GM12878 (cell line): ENCODE data around the gene TIMM10B. TPM values are rescaled to one million over a fixed set of nuclear protein-coding genes. Genes with fewer than 3 reads are reported as not detected.
A peak's percentile ranks its signal among the peaks of the same experiment; 100 is the strongest.

Experiments
- ATAC-seq: fragments of 200-7000 bp; cut with Tn5 transposase; 3 replicates; pipeline ENCODE4 v1.9.1; 2020; ENCODE audit warnings: mild to moderate bottlenecking, moderate library complexity
- BruUV-seq: library from RNA; stranded (reverse); fragments of 400-500 nt; replicated peaks from 2 replicates; lab custom pipeline; 2021; lab: Mats Ljungman, UMichigan
- CTCF ChIA-PET: fragments of 300-600 bp; sonication (Branson Sonifier 250); formaldehyde crosslinking; extraction: SDS; loops from one replicate; lab custom pipeline; 2021; ENCODE audit warnings: inconsistent platforms; lab: Yijun Ruan, JAX
- POLR2A ChIA-PET: fragments of 350-600 bp; formaldehyde crosslinking; extraction: SDS; loops from one replicate; lab custom pipeline; 2021; ENCODE audit warnings: inconsistent platforms; lab: Charles Lee
- RAD21 ChIA-PET: fragments of 300-600 bp; sonication (Branson Sonifier 250); formaldehyde crosslinking; loops from one replicate; lab custom pipeline; 2023; ENCODE audit warnings: antibody characterized with exemption; ENCODE audit not compliant: unreplicated experiment; lab: Charles Lee
- SMC1A ChIA-PET: fragments of 300-600 bp; sonication (Branson Sonifier 250); formaldehyde crosslinking; loops from one replicate; lab custom pipeline; 2023; ENCODE audit not compliant: unreplicated experiment, uncharacterized antibody; lab: Charles Lee
- DNase-seq: peaks from one replicate; pipeline ENCODE4 v3.0.0-alpha.2; 2011; ENCODE audit warnings: low read depth, low spot score
- FAIRE-seq: peaks from 3 replicates; lab custom pipeline; 2011; peaks lifted over from hg19 to GRCh38; lab: Jason Lieb, UNC
- H2AFZ ChIP-seq: 2 replicates; pipeline ENCODE4 v1.6.0; 2011; ENCODE audit warnings: low read depth, low read length, control low read depth; ENCODE audit not compliant: control insufficient read depth
- H3K27ac ChIP-seq: 2 replicates; pipeline ENCODE4 v1.5.1; 2011; ENCODE audit warnings: control low read depth; ENCODE audit not compliant: control insufficient read depth, insufficient read depth
- H3K27me3 ChIP-seq, 2 experiments: replicated peaks in 1 of 2; 2 replicates each; pipeline versions ENCODE4 v1.6.0 to v1.6.1; 2011; ENCODE audit warnings: low read length in 1 of 2; ENCODE audit not compliant: control insufficient read depth in 2 of 2, insufficient read depth in 2 of 2
- H3K36me3 ChIP-seq, 2 experiments: 2 replicates each; pipeline ENCODE4 v1.5.1; 2011; ENCODE audit warnings: low read length in 1 of 2; ENCODE audit not compliant: control insufficient read depth in 2 of 2, insufficient read depth in 2 of 2
- H3K4me1 ChIP-seq: 2 replicates; pipeline ENCODE4 v1.6.1; 2011; ENCODE audit warnings: mild to moderate bottlenecking, low read length, moderate library complexity, mixed read lengths; ENCODE audit not compliant: control insufficient read depth, insufficient read depth
- H3K4me2 ChIP-seq: 2 replicates; pipeline ENCODE4 v1.6.0; 2011; ENCODE audit warnings: control low read depth; ENCODE audit not compliant: control insufficient read depth, insufficient read depth
- H3K4me3 ChIP-seq: fragments of 200-600 bp; sonication (generic); 2 replicates; pipeline ENCODE4 v1.5.1; 2016
- H3K79me2 ChIP-seq: 2 replicates; pipeline ENCODE4 v1.6.0; 2011; ENCODE audit warnings: low read length; ENCODE audit not compliant: control insufficient read depth, insufficient read depth
- H3K9ac ChIP-seq: 2 replicates; pipeline ENCODE4 v1.8.0; 2011; ENCODE audit warnings: low read length, control low read depth, mixed read lengths; ENCODE audit not compliant: control insufficient read depth, insufficient read depth
- H3K9me3 ChIP-seq: replicated peaks from 3 replicates; pipeline ENCODE4 v1.5.1; 2011; ENCODE audit warnings: mild to moderate bottlenecking, low read length; ENCODE audit not compliant: control insufficient read depth, insufficient read depth
- H4K20me1 ChIP-seq: 2 replicates; pipeline ENCODE4 v1.6.0; 2011; ENCODE audit not compliant: control insufficient read depth, insufficient read depth
- EP300 ChIP-seq, 2 experiments: fragments of 150-350 bp in 1 of 2; IDR thresholded peaks; 2 replicates each; pipeline ENCODE4 v1.6.1; 2011 to 2012; ENCODE audit warnings: low read depth in 2 of 2, low read length in 2 of 2, borderline replicate concordance in 1 of 2, improper control_type of control experiment in 1 of 2, inconsistent platforms in 1 of 2; ENCODE audit not compliant: control insufficient read depth in 1 of 2
- HDAC2 ChIP-seq: fragments of 200-600 bp; sonication (generic); IDR thresholded peaks from 2 replicates; pipeline ENCODE4 v1.6.1; 2017
- NR2C1 ChIP-seq: fragments of 450-650 bp; IDR thresholded peaks from 2 replicates; pipeline ENCODE4 v1.6.1; 2017; ENCODE audit warnings: antibody characterized with exemption, mild to moderate bottlenecking, moderate library complexity
- SIN3A ChIP-seq: IDR thresholded peaks from 2 replicates; pipeline ENCODE4 v1.6.1; 2012; ENCODE audit warnings: low read depth, low read length, improper control_type of control experiment
- SP1 ChIP-seq: IDR thresholded peaks from one replicate; pipeline ENCODE4 v1.6.1; 2011; ENCODE audit warnings: low read depth, low read length
- WGBS: methylation state at CpG from one replicate; pipeline ENCODE4 v1.1.6; 2016; ENCODE audit warnings: low lambda C conversion rate; ENCODE audit not compliant: insufficient replicate concordance, insufficient coverage; ENCODE audit errors: missing lambda C conversion rate; 5-methylcytosine and 5-hydroxymethylcytosine counted together
- in situ Hi-C: fragments of 300-500 bp; cut with MboI; formaldehyde crosslinking; loops from 9 replicates; pipeline ENCODE4 v1.14.3; 2018; ENCODE audit warnings: mixed read lengths
- intact Hi-C: fragments of 100-400 bp; cut with micrococcal nuclease; formaldehyde crosslinking; loops from one replicate; pipeline ENCODE4 v1.14.2; 2022; ENCODE audit not compliant: unreplicated experiment
- polyA plus RNA-seq, 11 experiments: library from polyadenylated mRNA; depleted of rRNA in 4 of 11; unstranded in 6 of 11; stranded (reverse) in 5 of 11; fragments of >200 nt; fragmentation: Nextera tagmentation in 4 of 11; fragmentation: Illumina TruSeq in 1 of 11; extraction: Ambion mirVana in 4 of 11; extraction: Trizol in 1 of 11; gene quantifications; 1 replicate in 1 of 11; 2 replicates in 10 of 11; pipeline versions ENCODE4 v1.2.1 to v1.2.3, GENCODE V29; 2011 to 2016; ENCODE audit warnings: inconsistent platforms in 2 of 11, missing spikeins in 2 of 11, low read depth in 1 of 11
- total RNA-seq, 4 experiments: library from RNA; depleted of rRNA in 3 of 4; stranded (reverse); fragments of >200 nt in 3 of 4; fragmentation: Illumina TruSeq in 1 of 4; extraction: Trizol in 1 of 4; gene quantifications; 2 replicates each; pipeline versions ENCODE4 v1.2.1 to v1.2.3, GENCODE V29; 2013 to 2021
- TF ChIP-seq, protein P1 (sequence below): IDR thresholded peaks from 2 replicates; pipeline ENCODE4 v1.6.1; 2012; ENCODE audit warnings: improper control_type of control experiment, low read depth, low read length; ENCODE audit not compliant: insufficient replicate concordance
- TF ChIP-seq, protein P2 (sequence below): IDR thresholded peaks from 2 replicates; pipeline ENCODE4 v1.6.1; 2012; ENCODE audit warnings: low read depth, low read length, improper control_type of control experiment

Gene TIMM10B
- total and polyA plus RNA-seq, 10 of the 15 experiments (the other 5 are each of a cell fraction or from before 2014, with no cell fraction given), result 30.3 to 126 (median 53.1) TPM

DNA sequence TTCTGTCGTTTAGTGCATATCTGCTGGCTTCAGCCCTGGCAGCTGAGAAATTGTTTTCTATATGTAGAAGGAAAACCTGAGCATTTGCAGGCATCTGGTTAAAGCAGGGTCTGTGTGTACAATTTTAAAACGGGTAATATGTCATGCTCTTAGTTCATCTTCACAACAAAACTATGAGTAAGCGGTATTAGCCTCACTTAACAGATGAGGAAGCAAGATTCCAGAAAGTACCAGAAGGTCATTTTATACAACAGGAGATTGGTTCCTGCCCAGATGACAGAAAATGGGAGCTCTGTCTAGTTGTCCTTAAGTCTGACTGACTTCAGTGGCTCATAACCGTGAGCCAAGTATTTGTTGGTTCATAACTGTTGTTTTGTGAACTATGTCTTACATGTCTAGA is 1.1 kb downstream of the TIMM10B start:
- no peak for FAIRE-seq
- no peak for DNase-seq
- H3K27me3 ChIP-seq, result no peaks in the 10 kb centered on the region
- ATAC-seq, result no peak
- TF ChIP-seq NR2C1 (no peak), HDAC2 (no peak), SIN3A (no peak)
- ChIA-PET CTCF (interaction anchor here (0.6 to 10.7 kb wide), 12 partner anchors 13 to 266 kb away, joined by 3 to 119 read pairs (median 6); partner anchors contain the start of gene MRPL17), RAD21 (interaction anchor here (1.4 to 1.7 kb wide), 3 partner anchors 10 to 137 kb away, joined by 3 to 13 read pairs (median 6); partner anchors contain the start of gene TPP1), POLR2A (interaction anchor here (0.6 to 2.0 kb wide), 3 partner anchors 13 to 16 kb away, joined by 3 to 26 read pairs (median 9); partner anchors contain the start of gene DNHD1), SMC1A (interaction anchor here (1.1 to 2.9 kb wide), 7 partner anchors 13 to 200 kb away, joined by 3 to 14 read pairs (median 5); partner anchors contain the start of gene MRPL17)
- no TSS peak for BruUV-seq
- H3K4me3 ChIP-seq, result peak overlapping the region; percentile 93
- H3K27ac ChIP-seq, result peak overlapping the region; percentile 80
- H3K79me2 ChIP-seq, result peaks cover 40% of the 10 kb centered on the region
- H3K4me1 ChIP-seq, result peaks cover 19% of the 10 kb centered on the region
- peaks cover 0 to 18% of the 10 kb centered on the region in 2 experiments; a peak in 2 of 4 replicates for H3K36me3 ChIP-seq
- peak overlapping the region; percentile 89 for H3K9ac ChIP-seq
- intact Hi-C loops, result loop anchor here (10.0 kb wide), 2 partner anchors 248 to 1042 kb away; partner anchors contain the start of genes CNGA4 and FHIP1B
- H2AFZ ChIP-seq, result no peak overlapping the region
- no peaks in the 10 kb centered on the region for H3K9me3 ChIP-seq
- H3K4me2 ChIP-seq, result peak overlapping the region; percentile 98
- 80% methylated on average over 4 of the region's 4 CpGs for WGBS
- no peaks in the 10 kb centered on the region for H4K20me1 ChIP-seq
- in situ Hi-C loops, result loop anchor here (5.0 kb wide), 1 partner anchor 125 kb away; no protein-coding TSS in a partner anchor

DNA sequence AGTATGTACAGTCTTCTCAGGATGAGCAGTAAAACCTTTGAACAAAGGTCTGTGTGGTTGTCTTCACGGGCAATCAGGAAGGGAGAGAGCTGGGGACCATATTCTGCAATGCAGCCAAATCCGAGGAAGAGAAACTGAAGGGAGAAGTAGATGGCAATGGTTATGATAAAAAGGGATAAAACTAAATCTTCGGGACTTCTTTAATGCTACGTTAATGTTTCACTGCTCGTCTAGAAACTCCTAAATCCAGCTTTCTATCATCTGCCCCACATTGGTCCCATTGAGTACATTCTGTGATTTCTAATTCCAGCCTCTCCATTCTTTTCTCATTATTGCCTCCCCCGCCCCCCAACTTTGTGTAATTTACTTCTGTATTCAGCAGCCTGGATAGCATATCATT is 1.7 kb downstream of the TIMM10B start:
- H3K4me1 ChIP-seq, result peaks cover 19% of the 10 kb centered on the region
- ChIA-PET POLR2A (interaction anchor here (0.6 kb wide), 1 partner anchor 14 kb away, joined by 3 read pairs; the partner anchor contains the start of gene DNHD1), CTCF (interaction anchor here (0.7 to 10.7 kb wide), 7 partner anchors 23 to 265 kb away, joined by 3 to 119 read pairs (median 10); partner anchors contain the start of gene MRPL17), SMC1A (interaction anchor here (1.1 to 2.9 kb wide), 5 partner anchors 9 to 200 kb away, joined by 3 to 14 read pairs (median 3); partner anchors contain the start of gene MRPL17), RAD21 (no interaction called here)
- in situ Hi-C loops (loop anchor here (5.0 kb wide), 1 partner anchor 124 kb away; no protein-coding TSS in a partner anchor), intact Hi-C loops (loop anchor here (10.0 kb wide), 2 partner anchors 248 to 1042 kb away; partner anchors contain the start of genes CNGA4 and FHIP1B)
- peaks cover 0 to 16% of the 10 kb centered on the region in 2 experiments; a peak in 2 of 4 replicates for H3K36me3 ChIP-seq
- no TSS peak for BruUV-seq
- H3K9me3 ChIP-seq, result no peaks in the 10 kb centered on the region
- no peaks in the 10 kb centered on the region for H4K20me1 ChIP-seq
- 95% methylated on average over 6 of the region's 6 CpGs for WGBS
- no peak for ATAC-seq
- no peak overlapping the region; the same call in 1 of the 2 replicates for H3K27ac ChIP-seq
- H3K27me3 ChIP-seq, result no peaks in the 10 kb centered on the region
- H3K79me2 ChIP-seq, result peaks cover 40% of the 10 kb centered on the region
- no peak for FAIRE-seq
- no peak overlapping the region for H2AFZ ChIP-seq
- no peak overlapping the region; the same call in 1 of the 2 replicates for H3K9ac ChIP-seq
- DNase-seq, result no peak
- peak overlapping the region; percentile 93; the same call in 1 of the 2 replicates for H3K4me3 ChIP-seq
- H3K4me2 ChIP-seq, result peak overlapping the region; percentile 98
- TF ChIP-seq, protein P1, sequence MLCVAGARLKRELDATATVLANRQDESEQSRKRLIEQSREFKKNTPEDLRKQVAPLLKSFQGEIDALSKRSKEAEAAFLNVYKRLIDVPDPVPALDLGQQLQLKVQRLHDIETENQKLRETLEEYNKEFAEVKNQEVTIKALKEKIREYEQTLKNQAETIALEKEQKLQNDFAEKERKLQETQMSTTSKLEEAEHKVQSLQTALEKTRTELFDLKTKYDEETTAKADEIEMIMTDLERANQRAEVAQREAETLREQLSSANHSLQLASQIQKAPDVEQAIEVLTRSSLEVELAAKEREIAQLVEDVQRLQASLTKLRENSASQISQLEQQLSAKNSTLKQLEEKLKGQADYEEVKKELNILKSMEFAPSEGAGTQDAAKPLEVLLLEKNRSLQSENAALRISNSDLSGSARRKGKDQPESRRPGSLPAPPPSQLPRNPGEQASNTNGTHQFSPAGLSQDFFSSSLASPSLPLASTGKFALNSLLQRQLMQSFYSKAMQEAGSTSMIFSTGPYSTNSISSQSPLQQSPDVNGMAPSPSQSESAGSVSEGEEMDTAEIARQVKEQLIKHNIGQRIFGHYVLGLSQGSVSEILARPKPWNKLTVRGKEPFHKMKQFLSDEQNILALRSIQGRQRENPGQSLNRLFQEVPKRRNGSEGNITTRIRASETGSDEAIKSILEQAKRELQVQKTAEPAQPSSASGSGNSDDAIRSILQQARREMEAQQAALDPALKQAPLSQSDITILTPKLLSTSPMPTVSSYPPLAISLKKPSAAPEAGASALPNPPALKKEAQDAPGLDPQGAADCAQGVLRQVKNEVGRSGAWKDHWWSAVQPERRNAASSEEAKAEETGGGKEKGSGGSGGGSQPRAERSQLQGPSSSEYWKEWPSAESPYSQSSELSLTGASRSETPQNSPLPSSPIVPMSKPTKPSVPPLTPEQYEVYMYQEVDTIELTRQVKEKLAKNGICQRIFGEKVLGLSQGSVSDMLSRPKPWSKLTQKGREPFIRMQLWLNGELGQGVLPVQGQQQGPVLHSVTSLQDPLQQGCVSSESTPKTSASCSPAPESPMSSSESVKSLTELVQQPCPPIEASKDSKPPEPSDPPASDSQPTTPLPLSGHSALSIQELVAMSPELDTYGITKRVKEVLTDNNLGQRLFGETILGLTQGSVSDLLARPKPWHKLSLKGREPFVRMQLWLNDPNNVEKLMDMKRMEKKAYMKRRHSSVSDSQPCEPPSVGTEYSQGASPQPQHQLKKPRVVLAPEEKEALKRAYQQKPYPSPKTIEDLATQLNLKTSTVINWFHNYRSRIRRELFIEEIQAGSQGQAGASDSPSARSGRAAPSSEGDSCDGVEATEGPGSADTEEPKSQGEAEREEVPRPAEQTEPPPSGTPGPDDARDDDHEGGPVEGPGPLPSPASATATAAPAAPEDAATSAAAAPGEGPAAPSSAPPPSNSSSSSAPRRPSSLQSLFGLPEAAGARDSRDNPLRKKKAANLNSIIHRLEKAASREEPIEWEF, result no peak
- TF ChIP-seq, protein P2, sequence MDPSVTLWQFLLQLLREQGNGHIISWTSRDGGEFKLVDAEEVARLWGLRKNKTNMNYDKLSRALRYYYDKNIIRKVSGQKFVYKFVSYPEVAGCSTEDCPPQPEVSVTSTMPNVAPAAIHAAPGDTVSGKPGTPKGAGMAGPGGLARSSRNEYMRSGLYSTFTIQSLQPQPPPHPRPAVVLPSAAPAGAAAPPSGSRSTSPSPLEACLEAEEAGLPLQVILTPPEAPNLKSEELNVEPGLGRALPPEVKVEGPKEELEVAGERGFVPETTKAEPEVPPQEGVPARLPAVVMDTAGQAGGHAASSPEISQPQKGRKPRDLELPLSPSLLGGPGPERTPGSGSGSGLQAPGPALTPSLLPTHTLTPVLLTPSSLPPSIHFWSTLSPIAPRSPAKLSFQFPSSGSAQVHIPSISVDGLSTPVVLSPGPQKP, result no peak
- no peak for TF ChIP-seq EP300 (IDR thresholded peaks at IDR 0.05; ENCODE audit: borderline replicate concordance in 1 of 2, control insufficient read depth in 1 of 2, low read depth in 2 of 2, low read length in 2 of 2)
- no peak for TF ChIP-seq SP1
